Cardiac muscle cell (in vitro differentiated cells and primary cell): ENCODE results near the gene GNAZ. TPM values are rescaled to one million over a fixed set of nuclear protein-coding genes. Genes with fewer than 3 reads are reported as not detected.

Experiments
- DNase-seq, 2 donors: peaks; one replicate each; pipeline versions ENCODE4 v3.0.0 to v3.0.0-alpha.2; 2010 to 2017; ENCODE audit warnings: low read depth in 1 of 2, low spot score in 1 of 2
- H3K27ac ChIP-seq: fragments of 200-600 bp; sonication (generic); 2 replicates; pipeline ENCODE4 v1.5.1; 2016
- H3K27me3 ChIP-seq: fragments of 200-600 bp; sonication (generic); 2 replicates; pipeline ENCODE4 v1.6.0; 2016; ENCODE audit warnings: control low read depth
- H3K36me3 ChIP-seq: fragments of 200-600 bp; sonication (generic); 2 replicates; pipeline ENCODE4 v1.5.1; 2016; ENCODE audit warnings: control low read depth
- H3K4me1 ChIP-seq: fragments of 200-600 bp; sonication (generic); 2 replicates; pipeline ENCODE4 v1.8.1; 2017; ENCODE audit warnings: low read depth, mild to moderate bottlenecking, mixed run types
- H3K4me3 ChIP-seq: fragments of 200-600 bp; sonication (generic); 2 replicates; pipeline ENCODE4 v1.5.1; 2016; ENCODE audit warnings: mild to moderate bottlenecking
- H3K9me3 ChIP-seq: fragments of 200-600 bp; sonication (generic); 2 replicates; pipeline ENCODE4 v1.5.1; 2017; ENCODE audit warnings: low read depth, mild to moderate bottlenecking, control low read depth
- polyA plus RNA-seq: library from polyadenylated mRNA; unstranded; fragments of >200 nt; fragmentation: Nextera tagmentation; extraction: Ambion mirVana; gene quantifications from 2 replicates; pipeline ENCODE4 v1.2.1, GENCODE V29; 2016
- total RNA-seq: library from RNA; depleted of rRNA; stranded (reverse); fragments of >200 nt; gene quantifications from 2 replicates; pipeline ENCODE4 v1.2.3, GENCODE V29; 2016
- TF ChIP-seq, protein P1 (sequence below): IDR thresholded peaks from 2 replicates; pipeline ENCODE4 v1.5.1; 2012; ENCODE audit warnings: low read depth, mild to moderate bottlenecking, low read length

GNAZ gene
- total and polyA plus RNA-seq, 2 experiments from 2014 or later: 1.8 to 3.7 TPM

- no peaks in the 10 kb centered on the region for H3K9me3 ChIP-seq
- TF ChIP-seq, protein P1, sequence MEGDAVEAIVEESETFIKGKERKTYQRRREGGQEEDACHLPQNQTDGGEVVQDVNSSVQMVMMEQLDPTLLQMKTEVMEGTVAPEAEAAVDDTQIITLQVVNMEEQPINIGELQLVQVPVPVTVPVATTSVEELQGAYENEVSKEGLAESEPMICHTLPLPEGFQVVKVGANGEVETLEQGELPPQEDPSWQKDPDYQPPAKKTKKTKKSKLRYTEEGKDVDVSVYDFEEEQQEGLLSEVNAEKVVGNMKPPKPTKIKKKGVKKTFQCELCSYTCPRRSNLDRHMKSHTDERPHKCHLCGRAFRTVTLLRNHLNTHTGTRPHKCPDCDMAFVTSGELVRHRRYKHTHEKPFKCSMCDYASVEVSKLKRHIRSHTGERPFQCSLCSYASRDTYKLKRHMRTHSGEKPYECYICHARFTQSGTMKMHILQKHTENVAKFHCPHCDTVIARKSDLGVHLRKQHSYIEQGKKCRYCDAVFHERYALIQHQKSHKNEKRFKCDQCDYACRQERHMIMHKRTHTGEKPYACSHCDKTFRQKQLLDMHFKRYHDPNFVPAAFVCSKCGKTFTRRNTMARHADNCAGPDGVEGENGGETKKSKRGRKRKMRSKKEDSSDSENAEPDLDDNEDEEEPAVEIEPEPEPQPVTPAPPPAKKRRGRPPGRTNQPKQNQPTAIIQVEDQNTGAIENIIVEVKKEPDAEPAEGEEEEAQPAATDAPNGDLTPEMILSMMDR: no peak
- no peaks in the 10 kb centered on the region for H3K4me1 ChIP-seq
- H3K4me3 ChIP-seq: no peak overlapping the region
- no peaks in the 10 kb centered on the region for H3K36me3 ChIP-seq
- H3K27ac ChIP-seq: no peak overlapping the region
- no peaks in the 10 kb centered on the region for H3K27me3 ChIP-seq
- no peak for DNase-seq
Observed at GRCh38 chr22:23058063-23058462, 12.3 kb upstream of the GNAZ start.

DNA sequence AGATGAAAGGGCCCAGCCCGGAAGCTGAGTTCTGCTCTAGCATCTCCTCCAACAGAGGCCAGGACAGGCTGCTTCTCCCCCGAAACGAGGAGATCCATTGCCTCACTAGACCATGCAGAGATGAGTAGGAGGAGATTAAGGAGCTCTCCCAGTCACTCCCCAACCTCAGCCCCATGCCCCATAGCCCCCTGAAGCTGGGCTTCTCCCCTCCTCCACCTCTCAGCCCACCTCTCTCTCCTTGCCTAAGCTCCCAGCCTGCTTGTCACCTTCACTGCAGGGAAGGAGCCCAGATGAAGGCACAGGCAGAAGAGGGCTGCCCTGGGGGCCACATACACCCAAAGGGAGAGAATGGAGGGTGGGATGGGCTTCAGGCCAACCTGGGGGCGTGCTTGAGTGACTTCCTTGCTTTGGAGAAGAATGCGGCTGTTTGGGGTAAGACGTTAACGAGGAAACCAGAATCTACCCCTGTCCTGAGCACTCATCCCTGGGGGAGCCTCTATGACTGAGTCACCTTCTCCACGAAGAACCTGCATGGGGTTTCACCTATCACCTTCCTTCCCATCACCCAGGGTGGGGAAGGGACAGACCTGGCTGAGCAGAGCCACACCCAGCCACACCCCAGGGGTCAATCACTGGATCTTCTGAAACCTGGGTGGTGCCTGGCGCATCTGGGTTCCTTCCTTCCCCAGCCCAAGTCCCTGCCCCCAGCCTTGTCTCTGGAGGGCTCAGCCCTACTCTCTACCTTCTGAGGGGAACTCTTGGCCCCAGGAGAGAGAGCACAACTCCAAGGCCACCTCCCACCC is 11.6 kb upstream of the GNAZ start:
- Histone ChIP-seq H3K27me3 (no peaks in the 10 kb centered on the region), H3K4me1 (no peaks in the 10 kb centered on the region), H3K36me3 (no peaks in the 10 kb centered on the region), H3K4me3 (no peak overlapping the region), H3K27ac (no peak overlapping the region), H3K9me3 (no peaks in the 10 kb centered on the region)
- TF ChIP-seq, protein P1: no peak
- DNase-seq: no peak

- H3K4me1 ChIP-seq: no peaks in the 10 kb centered on the region
- no peak overlapping the region for H3K4me3 ChIP-seq
- H3K27ac ChIP-seq: no peak overlapping the region
- no peaks in the 10 kb centered on the region for H3K36me3 ChIP-seq
- H3K27me3 ChIP-seq: no peaks in the 10 kb centered on the region
- H3K9me3 ChIP-seq: no peaks in the 10 kb centered on the region
- TF ChIP-seq, protein P1: no peak
- DNase-seq: no peak
Observed at GRCh38 chr22:23059284-23059948, 10.9 kb upstream of the GNAZ start.

DNA sequence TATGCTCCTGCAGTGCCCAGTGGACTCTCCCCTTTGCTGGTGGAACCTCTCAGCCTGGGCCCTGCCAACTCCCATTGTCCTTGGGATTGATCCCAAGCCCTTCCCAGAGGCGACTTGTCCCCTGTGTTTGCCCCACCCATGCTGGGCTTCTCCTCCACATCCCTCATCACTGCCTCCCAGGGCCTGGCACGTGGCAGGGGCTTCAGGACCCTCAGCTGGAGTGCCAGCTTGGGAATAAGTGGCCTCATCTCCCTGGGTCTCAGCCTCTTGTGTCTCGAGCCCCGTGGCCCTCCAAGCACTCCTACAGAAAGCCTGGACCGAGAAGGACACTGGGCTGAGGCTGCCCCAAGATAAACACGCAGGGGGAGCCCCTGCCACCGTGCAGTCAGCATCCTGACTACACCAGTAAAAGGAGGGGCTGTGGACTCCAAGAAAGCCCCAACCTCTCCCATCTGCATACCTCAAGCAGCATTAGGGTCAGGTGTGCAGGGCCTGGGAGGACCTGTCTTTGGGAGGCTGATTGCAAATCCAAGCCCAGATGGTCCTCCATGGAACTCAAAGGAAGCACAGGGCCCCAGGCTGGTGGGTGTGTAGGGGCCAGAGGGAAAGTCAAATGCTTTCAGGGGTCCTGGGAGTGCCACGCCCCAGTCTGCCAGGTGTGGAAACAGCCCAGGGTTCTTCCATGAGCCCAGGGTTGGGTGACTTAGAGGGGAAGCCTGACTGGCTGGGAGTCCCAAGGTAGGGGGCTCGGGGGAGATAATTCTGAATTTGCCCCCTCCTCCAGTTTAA is 9.5 kb upstream of the GNAZ start:
- peaks cover 3% of the 10 kb centered on the region for H3K27me3 ChIP-seq
- H3K9me3 ChIP-seq: no peaks in the 10 kb centered on the region
- H3K27ac ChIP-seq: no peak overlapping the region
- H3K36me3 ChIP-seq: no peaks in the 10 kb centered on the region
- no peak overlapping the region for H3K4me3 ChIP-seq
- no peaks in the 10 kb centered on the region for H3K4me1 ChIP-seq
- no peak for DNase-seq
- TF ChIP-seq, protein P1: no peak

DNA sequence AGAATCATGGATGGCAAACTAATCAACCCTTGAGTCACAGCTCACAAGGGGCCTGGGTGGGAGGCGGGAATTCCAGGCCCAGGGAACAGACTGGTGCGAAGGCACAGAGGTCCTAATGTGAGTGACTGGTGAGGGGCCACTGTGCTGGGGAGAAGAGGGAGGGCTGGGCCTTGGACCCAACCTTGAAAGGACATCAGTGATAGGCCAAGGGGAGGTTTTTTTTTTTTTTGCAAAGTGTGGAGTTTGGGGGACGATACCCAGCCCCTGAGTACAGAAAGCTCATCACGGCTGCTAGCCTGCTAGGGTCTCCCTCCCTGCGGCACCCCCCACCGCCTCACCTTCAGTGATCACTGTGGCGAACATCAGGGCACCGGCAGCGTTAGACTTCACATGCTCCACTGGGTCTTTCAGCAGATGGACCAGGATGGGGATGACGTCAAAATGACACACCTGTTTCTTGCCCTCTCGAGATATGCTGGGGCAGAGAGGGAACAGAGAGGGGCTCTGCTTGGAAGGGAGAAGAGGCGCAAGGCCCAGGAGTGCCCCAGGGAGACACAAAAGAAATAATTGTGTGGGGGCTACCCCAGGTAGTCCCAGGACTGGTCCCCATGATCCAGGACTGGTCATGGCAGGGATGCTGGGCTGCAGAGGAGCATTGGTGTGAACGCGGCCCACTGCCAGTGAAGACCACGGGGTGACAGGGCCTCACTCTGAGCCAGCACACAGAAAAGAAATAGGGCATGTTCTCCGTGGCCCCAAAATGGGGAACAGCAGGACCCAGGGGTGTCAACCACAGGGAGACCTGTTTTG is 8.6 kb upstream of the GNAZ start:
- no peaks in the 10 kb centered on the region for H3K4me1 ChIP-seq
- no peak overlapping the region for H3K4me3 ChIP-seq
- peaks cover 9% of the 10 kb centered on the region for H3K27me3 ChIP-seq
- TF ChIP-seq, protein P1: no peak
- H3K27ac ChIP-seq: no peak overlapping the region
- no peaks in the 10 kb centered on the region for H3K9me3 ChIP-seq
- DNase-seq: no peak
- H3K36me3 ChIP-seq: no peaks in the 10 kb centered on the region
